Ascending aorta (tissue), 2 donors: ENCODE measurements around the gene PBX3. TPM values are rescaled to one million over a fixed set of nuclear protein-coding genes. Genes with fewer than 3 reads are reported as not detected.

Experiments used
- DNase-seq, 2 donors: peaks; one replicate each; pipeline ENCODE4 v3.0.0-alpha.2; 2019; ENCODE audit warnings: low spot score in 2 of 2
- H3K27ac ChIP-seq, 2 donors: fragments of 200-600 bp; sonication (generic); one replicate each; pipeline ENCODE4 v1.5.1; 2016 to 2017; ENCODE audit warnings: mild to moderate bottlenecking in 1 of 2
- H3K27me3 ChIP-seq: fragments of 200-600 bp; sonication (generic); one replicate; pipeline ENCODE4 v1.5.1; 2017
- H3K36me3 ChIP-seq, 2 donors: fragments of 200-600 bp; sonication (generic); one replicate each; pipeline ENCODE4 v1.5.1; 2016
- H3K4me1 ChIP-seq, 2 donors: fragments of 200-600 bp; sonication (generic); one replicate each; pipeline ENCODE4 v1.5.1; 2016 to 2017; ENCODE audit warnings: mild to moderate bottlenecking in 1 of 2
- H3K4me3 ChIP-seq, 2 donors: fragments of 200-600 bp; sonication (generic); one replicate each; pipeline ENCODE4 v1.5.1; 2016 to 2017; ENCODE audit warnings: mild to moderate bottlenecking in 1 of 2
- H3K9me3 ChIP-seq, 2 donors: fragments of 200-600 bp; sonication (generic); one replicate each; pipeline ENCODE4 v1.5.1; 2016
- CTCF ChIP-seq, 3 experiments: fragments of 200-600 bp in 2 of 3; fragments of 450-650 bp in 1 of 3; sonication (generic) in 2 of 3; IDR thresholded peaks; one replicate each; pipeline ENCODE4 v1.5.1; 2016 to 2019; ENCODE audit warnings: antibody characterized with exemption in 3 of 3, mild to moderate bottlenecking in 1 of 3, moderate library complexity in 1 of 3
- intact Hi-C: fragments of 100-400 bp; cut with DNase I; formaldehyde crosslinking; loops from one replicate; pipeline ENCODE4 v1.15.1; 2023
- total RNA-seq: library from RNA; depleted of rRNA; stranded (reverse); fragments of >200 nt; gene quantifications from one replicate; pipeline ENCODE4 v1.1.0, GENCODE V29; 2016

The PBX3 gene
- total RNA-seq, 1 donor from 2014 or later, result 24.3 TPM

DNA sequence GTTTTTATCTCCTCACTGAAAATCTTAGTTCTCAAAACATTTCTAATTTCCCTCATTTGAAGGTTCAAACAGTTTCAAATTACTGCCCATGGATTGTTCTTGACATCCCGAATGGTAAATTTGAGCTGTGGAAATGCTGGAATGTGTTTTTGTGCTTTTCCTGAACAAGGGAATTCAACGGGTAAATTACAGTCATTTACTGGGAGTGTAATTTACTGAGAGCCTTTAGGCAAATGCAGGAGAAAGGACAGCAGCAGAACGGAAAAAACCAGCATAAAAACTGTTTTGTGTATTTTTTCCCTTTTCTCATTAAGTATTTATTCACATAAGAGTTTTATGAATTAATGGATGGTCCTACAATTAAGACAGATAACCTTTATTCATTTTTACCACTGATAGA is 139.2 kb downstream of the PBX3 start:
- no peak for DNase-seq
- Histone ChIP-seq H3K27ac (no peak overlapping the region), H3K4me1 (no peaks in the 10 kb centered on the region), H3K27me3 (no peaks in the 10 kb centered on the region), H3K9me3 (no peaks in the 10 kb centered on the region), H3K4me3 (no peak overlapping the region), H3K36me3 (no peaks in the 10 kb centered on the region)
- TF ChIP-seq CTCF (IDR thresholded peaks at IDR 0.05), result no peak
- intact Hi-C loops, result no loop called here

GRCh38 chr9:125887172-125887571 is 140.0 kb downstream of the PBX3 start:
- Histone ChIP-seq H3K4me1 (no peaks in the 10 kb centered on the region), H3K27ac (no peak overlapping the region), H3K36me3 (no peaks in the 10 kb centered on the region), H3K27me3 (no peaks in the 10 kb centered on the region), H3K4me3 (no peak overlapping the region), H3K9me3 (no peaks in the 10 kb centered on the region)
- intact Hi-C loops, result no loop called here
- DNase-seq, result no peak
- no peak for TF ChIP-seq CTCF (IDR thresholded peaks at IDR 0.05)

DNA sequence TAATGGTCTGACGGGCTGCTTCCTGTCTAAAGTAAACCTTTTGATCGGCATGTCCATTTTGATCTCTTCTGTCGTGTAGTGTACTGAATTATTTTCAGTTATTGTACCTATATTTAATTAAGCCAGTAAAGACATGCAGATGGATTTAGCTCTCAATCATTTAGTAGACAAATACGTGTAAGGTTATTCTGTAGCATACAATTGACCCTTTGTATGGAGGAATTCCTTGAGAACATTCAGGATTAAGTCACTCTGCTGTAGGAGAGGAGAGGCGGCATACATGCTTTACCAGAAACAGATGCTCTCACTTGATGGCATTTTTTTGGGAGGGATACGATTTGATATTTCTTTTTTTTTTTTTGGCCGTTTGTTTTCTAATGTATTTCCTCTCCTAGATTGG is 141.0 kb downstream of the PBX3 start:
- no peaks in the 10 kb centered on the region for H3K9me3 ChIP-seq
- no peaks in the 10 kb centered on the region for H3K4me1 ChIP-seq
- no peak for DNase-seq
- no peaks in the 10 kb centered on the region for H3K36me3 ChIP-seq
- H3K4me3 ChIP-seq, result no peak overlapping the region
- H3K27ac ChIP-seq, result no peak overlapping the region
- intact Hi-C loops, result no loop called here
- TF ChIP-seq CTCF (IDR thresholded peaks at IDR 0.05), result no peak
- no peaks in the 10 kb centered on the region for H3K27me3 ChIP-seq

DNA sequence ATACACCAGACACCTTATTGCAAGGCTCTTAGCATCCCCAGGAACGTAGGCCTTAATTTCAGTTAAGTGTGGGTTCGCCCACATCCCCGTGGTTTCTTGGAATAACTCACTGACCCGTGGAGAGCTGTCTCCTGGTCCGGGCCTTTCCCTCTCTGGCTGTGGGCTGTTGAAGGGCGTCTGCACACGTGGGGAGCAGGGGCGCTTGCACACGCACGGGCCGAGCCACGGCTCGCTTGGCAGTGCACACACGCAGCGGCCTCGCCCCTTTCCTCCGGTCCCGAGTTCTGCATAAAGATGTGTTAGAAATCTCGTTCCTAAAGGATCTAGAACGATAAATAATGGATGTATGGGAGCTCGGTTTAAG is 141.9 kb downstream of the PBX3 start:
- H3K36me3 ChIP-seq, result no peaks in the 10 kb centered on the region
- no peak for DNase-seq
- intact Hi-C loops, result no loop called here
- no peaks in the 10 kb centered on the region for H3K4me1 ChIP-seq
- no peaks in the 10 kb centered on the region for H3K9me3 ChIP-seq
- no peaks in the 10 kb centered on the region for H3K27me3 ChIP-seq
- H3K4me3 ChIP-seq, result peak overlapping the region; percentile 57 to 69
- no peak for TF ChIP-seq CTCF (IDR thresholded peaks at IDR 0.05)
- no peak overlapping the region for H3K27ac ChIP-seq

DNA sequence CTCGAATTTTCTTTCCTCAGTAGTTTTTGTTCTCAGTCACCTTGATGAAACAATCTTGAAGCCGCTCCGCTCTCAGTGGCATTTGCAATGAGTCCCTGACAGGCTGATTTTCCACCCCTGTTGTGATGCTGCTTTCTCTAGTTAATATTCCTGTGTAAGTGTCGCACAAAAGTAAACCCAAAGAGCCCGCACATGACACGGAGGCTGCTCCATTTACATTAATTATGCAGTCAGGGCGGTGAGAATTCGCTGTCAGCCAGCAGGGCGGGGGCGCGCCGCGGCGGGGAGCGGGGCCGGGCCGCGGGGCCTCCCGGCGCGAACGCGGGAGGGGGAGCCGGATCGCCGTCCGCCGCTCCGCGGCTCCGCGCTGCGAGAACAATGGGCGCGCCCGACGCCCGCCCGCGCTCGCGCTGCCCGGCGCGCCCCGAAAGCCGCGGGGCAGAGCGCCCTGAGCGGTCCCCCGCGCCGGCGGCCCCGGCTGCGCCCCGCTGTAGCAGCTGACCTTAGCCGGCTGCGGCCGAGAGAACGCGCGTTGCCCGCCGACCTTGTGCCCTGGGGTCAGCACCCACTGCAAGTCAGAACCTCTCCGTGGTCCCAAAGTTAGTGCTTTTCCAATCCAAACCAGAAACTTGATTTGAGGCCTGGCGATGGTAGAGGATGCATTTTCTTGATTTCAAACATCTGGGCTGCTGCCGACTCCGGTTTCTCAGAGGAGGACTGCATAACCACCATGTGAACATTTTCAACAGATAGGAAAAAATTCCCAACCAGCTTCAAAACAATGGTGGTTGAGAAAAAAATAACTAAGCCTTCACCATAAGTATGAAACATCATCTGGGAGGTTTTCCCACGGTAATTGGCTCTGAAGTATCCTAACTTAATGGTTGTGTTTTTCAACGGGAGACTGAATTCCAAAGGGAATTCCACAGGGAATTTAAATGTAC is 142.6 kb downstream of the PBX3 start:
- Histone ChIP-seq H3K4me1 (no peaks in the 10 kb centered on the region), H3K4me3 (peak overlapping the region; percentile 57 to 69), H3K36me3 (no peaks in the 10 kb centered on the region), H3K9me3 (no peaks in the 10 kb centered on the region), H3K27me3 (no peaks in the 10 kb centered on the region), H3K27ac (no peak overlapping the region)
- no peak for TF ChIP-seq CTCF (IDR thresholded peaks at IDR 0.05)
- peak in 1 of 2 donors; percentile 60 for DNase-seq
- intact Hi-C loops, result no loop called here
